Right lobe of liver (tissue), 6 donors: Measurements from ENCODE around the gene PPP2R5A. TPM values are rescaled to one million over a fixed set of nuclear protein-coding genes. Genes with fewer than 3 reads are reported as not detected.

Source experiments
- ATAC-seq, 4 donors: fragments of 200-7000 bp; cut with Tn5 transposase; one replicate each; pipeline ENCODE4 v1.9.1; 2020; ENCODE audit warnings: mild to moderate bottlenecking in 4 of 4, moderate library complexity in 4 of 4
- DNase-seq, 3 donors: peaks; one replicate each; pipeline ENCODE4 v3.0.0-alpha.2; 2020
- H3K27ac ChIP-seq, 3 donors: fragments of 200-600 bp; one replicate each; pipeline ENCODE4 v1.8.0; 2022
- H3K27me3 ChIP-seq, 2 donors: fragments of 200-600 bp; one replicate each; pipeline ENCODE4 v1.8.0; 2022
- H3K36me3 ChIP-seq, 4 donors: fragments of 200-600 bp; sonication (generic) in 1 of 4; one replicate each; pipeline versions ENCODE4 v1.5.1 to v1.8.0; 2017 to 2022; ENCODE audit warnings: control low read depth in 1 of 4
- H3K4me1 ChIP-seq, 4 donors: fragments of 200-600 bp; sonication (generic) in 1 of 4; one replicate each; pipeline versions ENCODE4 v1.5.1 to v1.8.0; 2017 to 2022; ENCODE audit warnings: control low read depth in 1 of 4
- H3K4me3 ChIP-seq, 3 donors: fragments of 200-600 bp; one replicate each; pipeline ENCODE4 v1.8.0; 2022
- H3K9me3 ChIP-seq, 4 donors: fragments of 200-600 bp; sonication (generic) in 1 of 4; one replicate each; pipeline versions ENCODE4 v1.5.1 to v1.8.0; 2017 to 2022; ENCODE audit warnings: control low read depth in 1 of 4
- CTCF ChIP-seq, 4 donors: fragments of 200-600 bp in 3 of 4; fragments of 450-650 bp in 1 of 4; IDR thresholded peaks; one replicate each; pipeline versions ENCODE4 v1.5.1 to v1.8.0; 2016 to 2022; ENCODE audit warnings: antibody characterized with exemption in 4 of 4, mild to moderate bottlenecking in 2 of 4
- POLR2A ChIP-seq: fragments of 450-650 bp; IDR thresholded peaks from one replicate; pipeline ENCODE4 v1.6.1; 2017; ENCODE audit warnings: antibody characterized with exemption, mild to moderate bottlenecking
- WGBS: methylation state at CpG from one replicate; pipeline ENCODE4 v1.1.6; 2018; ENCODE audit warnings: low coverage, low lambda C conversion rate; ENCODE audit not compliant: insufficient coverage; ENCODE audit errors: missing lambda C conversion rate; 5-methylcytosine and 5-hydroxymethylcytosine counted together
- intact Hi-C, 2 donors: fragments of 100-400 bp; cut with DNase I; formaldehyde crosslinking; loops; one replicate each; pipeline versions ENCODE4 v1.11.2 to v1.14.1; 2022
- total RNA-seq, 6 experiments: library from RNA; depleted of rRNA in 2 of 6; stranded (reverse); fragments of >200 nt in 2 of 6; fragmentation: NEBNext Ultra II Directional in 3 of 6; extraction: Animal tissue kit (Norgen Biotek cat#: 25700) in 3 of 6; gene quantifications; one replicate each; pipeline versions ENCODE4 v1.1.0 to v1.2.4, GENCODE V29; 2016 to 2023
- donor health status: DM: no; HTN: yes; CAD: no.
- donor health status: DM: no; HTN: no; CAD: no.
- donor health status: DM: no; HTN: no; CAD: no.
- donor health status: DM: no; HTN: yes; CAD: no.
- donor health status: DM: no; HTN: yes; CAD: no.

The PPP2R5A gene
- total RNA-seq, 6 experiments from 2014 or later: 28.5 to 57.2 (median 33.3) TPM

GRCh38 chr1:212254853-212255363 is 30.3 kb upstream of the PPP2R5A start:
- Histone ChIP-seq H3K4me1 (peaks cover 0 to 46% (median 26%) of the 10 kb centered on the region in 4 donors), H3K27ac (peak overlapping the region; percentile 89 to 94 (median 94)), H3K4me3 (no peak overlapping the region), H3K36me3 (no peaks in the 10 kb centered on the region), H3K27me3 (no peaks in the 10 kb centered on the region), H3K9me3 (no peaks in the 10 kb centered on the region)
- TF ChIP-seq POLR2A: no peak
- TF ChIP-seq CTCF (IDR thresholded peaks at IDR 0.05): no peak
- DNase-seq: peak; percentile 79 to 92 (median 85)
- intact Hi-C loops: no loop called here
- 13% methylated on average over 7 of the region's 7 CpGs for whole genome bisulfite sequencing
- peak; percentile 60 to 73 (median 72) for ATAC-seq

GRCh38 chr1:212255705-212256307 is 29.4 kb upstream of the PPP2R5A start:
- Histone ChIP-seq H3K4me3 (no peak overlapping the region), H3K4me1 (peaks cover 0 to 49% (median 29%) of the 10 kb centered on the region in 4 donors), H3K27ac (peak overlapping the region; percentile 89 to 94 (median 94)), H3K27me3 (no peaks in the 10 kb centered on the region), H3K36me3 (no peaks in the 10 kb centered on the region), H3K9me3 (no peaks in the 10 kb centered on the region)
- WGBS: 4% methylated on average over 5 of the region's 9 CpGs
- DNase-seq (peak in 2 of 3 donors; percentile 63 to 73), ATAC-seq (peak; percentile 53 to 72 (median 64))
- intact Hi-C loops: no loop called here
- TF ChIP-seq CTCF (IDR thresholded peaks at IDR 0.05): no peak
- TF ChIP-seq POLR2A: peak; percentile 59

- intact Hi-C loops: no loop called here
These were observed 28.8 kb upstream of the PPP2R5A start for GRCh38 chr1:212256369-212256768.

GRCh38 chr1:212257157-212257556 is 28.1 kb upstream of the PPP2R5A start:
- peak; percentile 39 to 67 (median 64) for ATAC-seq
- TF ChIP-seq POLR2A (no peak), CTCF (IDR thresholded peaks at IDR 0.05) (no peak)
- intact Hi-C loops: no loop called here
- Histone ChIP-seq H3K36me3 (no peaks in the 10 kb centered on the region), H3K9me3 (no peaks in the 10 kb centered on the region), H3K4me1 (peaks cover 0 to 59% (median 32%) of the 10 kb centered on the region in 4 donors), H3K27ac (peak overlapping the region; percentile 89 to 94 (median 94)), H3K4me3 (no peak overlapping the region), H3K27me3 (no peaks in the 10 kb centered on the region)
- DNase-seq: peak in 1 of 3 donors; percentile 87
- WGBS: 16% methylated on average over 4 of the region's 4 CpGs

More at GRCh38 chr1:212256369-212256768, 28.8 kb upstream of the PPP2R5A start:
- DNase-seq (peak in 1 of 3 donors; percentile 56), ATAC-seq (peak in 2 of 4 donors; percentile 1)
- H3K9me3 ChIP-seq: no peaks in the 10 kb centered on the region
- H3K36me3 ChIP-seq: no peaks in the 10 kb centered on the region
- H3K4me1 ChIP-seq: peaks cover 0 to 54% (median 31%) of the 10 kb centered on the region in 4 donors
- 38% methylated on average over 1 of the region's 1 CpG for WGBS
- no peak overlapping the region for H3K4me3 ChIP-seq
- no peak for TF ChIP-seq POLR2A
- TF ChIP-seq CTCF (IDR thresholded peaks at IDR 0.05): no peak
- H3K27me3 ChIP-seq: no peaks in the 10 kb centered on the region
- H3K27ac ChIP-seq: peak overlapping the region; percentile 89 to 94 (median 94)
